OCI-LY7 (cell line): ENCODE results near the gene CYP4F2.
"Not testable (repeated sequence)": the region's sequence is repeated elsewhere in the genome, so short reads cannot be mapped to it uniquely, and the experiment has no call there.

Experiments
- EZH2phosphoT487 ChIP-seq: fragments of 200-600 bp; sonication (generic); IDR thresholded peaks from 2 replicates; pipeline ENCODE4 v1.6.1; 2018; ENCODE audit warnings: low read depth, borderline replicate concordance, mild to moderate bottlenecking, mixed run types, antibody characterized with exemption, low read length, moderate library complexity, mixed read lengths
- TF ChIP-seq, protein P1 (sequence below): fragments of 200-600 bp; sonication (generic); conservative IDR thresholded peaks from 2 replicates; pipeline ENCODE4 v1.5.1; 2014; ENCODE audit warnings: mild to moderate bottlenecking, antibody characterized with exemption, low read length, moderate library complexity, mixed read lengths

DNA sequence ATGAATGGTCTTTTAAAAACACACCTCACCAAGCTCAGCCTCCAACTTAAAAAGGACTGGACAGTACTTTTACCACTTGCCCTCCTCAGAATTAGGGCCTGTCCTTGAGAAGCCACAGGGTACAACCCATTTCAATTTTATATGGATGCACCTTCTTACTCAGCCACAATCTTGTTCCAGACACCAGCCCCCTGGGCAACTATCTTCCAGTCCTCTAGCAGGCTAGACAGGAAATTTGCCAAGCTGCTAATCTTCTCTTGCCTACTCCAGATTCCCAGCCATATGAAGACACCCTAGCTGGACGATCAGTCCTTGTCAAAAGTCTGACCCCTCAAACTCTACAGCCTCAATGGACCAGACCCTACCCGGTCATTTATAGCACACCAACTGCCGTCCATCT, 63.6 kb downstream of the CYP4F2 start:
- TF ChIP-seq, protein P1, sequence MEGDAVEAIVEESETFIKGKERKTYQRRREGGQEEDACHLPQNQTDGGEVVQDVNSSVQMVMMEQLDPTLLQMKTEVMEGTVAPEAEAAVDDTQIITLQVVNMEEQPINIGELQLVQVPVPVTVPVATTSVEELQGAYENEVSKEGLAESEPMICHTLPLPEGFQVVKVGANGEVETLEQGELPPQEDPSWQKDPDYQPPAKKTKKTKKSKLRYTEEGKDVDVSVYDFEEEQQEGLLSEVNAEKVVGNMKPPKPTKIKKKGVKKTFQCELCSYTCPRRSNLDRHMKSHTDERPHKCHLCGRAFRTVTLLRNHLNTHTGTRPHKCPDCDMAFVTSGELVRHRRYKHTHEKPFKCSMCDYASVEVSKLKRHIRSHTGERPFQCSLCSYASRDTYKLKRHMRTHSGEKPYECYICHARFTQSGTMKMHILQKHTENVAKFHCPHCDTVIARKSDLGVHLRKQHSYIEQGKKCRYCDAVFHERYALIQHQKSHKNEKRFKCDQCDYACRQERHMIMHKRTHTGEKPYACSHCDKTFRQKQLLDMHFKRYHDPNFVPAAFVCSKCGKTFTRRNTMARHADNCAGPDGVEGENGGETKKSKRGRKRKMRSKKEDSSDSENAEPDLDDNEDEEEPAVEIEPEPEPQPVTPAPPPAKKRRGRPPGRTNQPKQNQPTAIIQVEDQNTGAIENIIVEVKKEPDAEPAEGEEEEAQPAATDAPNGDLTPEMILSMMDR: not testable (repeated sequence)
- TF ChIP-seq EZH2phosphoT487: not testable (repeated sequence)
